H9 (cell line): Measurements from ENCODE around the gene TNRC6C. TPM values are rescaled to one million over a fixed set of nuclear protein-coding genes. Genes with fewer than 3 reads are reported as not detected.
A peak's percentile ranks its signal among the peaks of the same experiment; 100 is the strongest.

ENCODE experiments used
- DNase-seq: peaks from one replicate; pipeline ENCODE4 v3.0.0-alpha.2; 2017
- H2AFZ ChIP-seq: one replicate; pipeline ENCODE4 v1.6.1; 2013; ENCODE audit warnings: mild to moderate bottlenecking, low read length, control low read depth, moderate library complexity
- H2AK5ac ChIP-seq: 2 replicates; pipeline ENCODE4 v1.6.1; 2013; ENCODE audit warnings: low read length, control low read depth, mixed read lengths; ENCODE audit not compliant: insufficient read length
- H2BK120ac ChIP-seq: one replicate; pipeline ENCODE4 v1.6.1; 2013; ENCODE audit warnings: low read depth, mild to moderate bottlenecking, low read length, control low read depth, inconsistent platforms; ENCODE audit not compliant: poor library complexity, severe bottlenecking
- H2BK12ac ChIP-seq: 2 replicates; pipeline ENCODE4 v1.6.1; 2013; ENCODE audit warnings: low read length, control low read depth, mixed read lengths, low read depth; ENCODE audit not compliant: insufficient read length
- H2BK15ac ChIP-seq: 2 replicates; pipeline ENCODE4 v1.6.1; 2013; ENCODE audit warnings: low read depth, low read length, control low read depth
- H2BK20ac ChIP-seq: one replicate; pipeline ENCODE4 v1.6.1; 2013; ENCODE audit warnings: low read depth, mild to moderate bottlenecking, low read length, control low read depth, inconsistent platforms; ENCODE audit not compliant: poor library complexity, severe bottlenecking
- H2BK5ac ChIP-seq: 2 replicates; pipeline ENCODE4 v1.6.1; 2013; ENCODE audit warnings: low read length, control low read depth, mixed read lengths; ENCODE audit not compliant: insufficient read length
- H3K14ac ChIP-seq: 2 replicates; pipeline ENCODE4 v1.6.1; 2013; ENCODE audit warnings: low read length, control low read depth; ENCODE audit not compliant: insufficient read depth
- H3K18ac ChIP-seq: 2 replicates; pipeline ENCODE4 v1.6.1; 2013; ENCODE audit warnings: low read depth, mild to moderate bottlenecking, mixed read lengths, low read length, control low read depth; ENCODE audit not compliant: insufficient read length
- H3K23ac ChIP-seq: 2 replicates; pipeline ENCODE4 v1.6.1; 2013; ENCODE audit warnings: low read length, control low read depth, mixed read lengths, low read depth; ENCODE audit not compliant: insufficient read length
- H3K23me2 ChIP-seq: 2 replicates; pipeline ENCODE4 v1.6.1; 2013; ENCODE audit warnings: low read depth, mild to moderate bottlenecking, mixed read lengths, low read length, control low read depth; ENCODE audit not compliant: insufficient read length, poor library complexity, severe bottlenecking
- H3K27ac ChIP-seq: 2 replicates; pipeline ENCODE4 v1.5.1; 2013; ENCODE audit warnings: low read length, control low read depth, mixed read lengths, low read depth; ENCODE audit not compliant: insufficient read length
- H3K27me3 ChIP-seq: 2 replicates; pipeline ENCODE4 v1.6.1; 2013; ENCODE audit warnings: low read length, control low read depth, inconsistent platforms; ENCODE audit not compliant: insufficient read depth
- H3K4ac ChIP-seq: 2 replicates; pipeline ENCODE4 v1.6.1; 2013; ENCODE audit warnings: low read depth, mild to moderate bottlenecking, control low read depth, inconsistent platforms, low read length, moderate library complexity
- H3K4me1 ChIP-seq: 2 replicates; pipeline ENCODE4 v1.6.1; 2013; ENCODE audit warnings: low read length, control low read depth, inconsistent platforms; ENCODE audit not compliant: insufficient read depth
- H3K4me2 ChIP-seq: 2 replicates; pipeline ENCODE4 v1.6.1; 2013; ENCODE audit warnings: low read length, control low read depth, mixed read lengths; ENCODE audit not compliant: insufficient read length, insufficient read depth
- H3K56ac ChIP-seq: 2 replicates; pipeline ENCODE4 v1.6.1; 2013; ENCODE audit warnings: low read depth, mild to moderate bottlenecking, mixed read lengths, low read length, control low read depth; ENCODE audit not compliant: insufficient read length
- H3K79me1 ChIP-seq: 2 replicates; pipeline ENCODE4 v1.6.1; 2013; ENCODE audit warnings: low read depth, mild to moderate bottlenecking, moderate library complexity, low read length, control low read depth, inconsistent platforms; ENCODE audit not compliant: insufficient read depth, poor library complexity, severe bottlenecking
- H3K79me2 ChIP-seq: 2 replicates; pipeline ENCODE4 v1.6.1; 2013; ENCODE audit warnings: low read length, control low read depth, inconsistent platforms; ENCODE audit not compliant: insufficient read depth
- H3K9ac ChIP-seq: 2 replicates; pipeline ENCODE4 v1.6.1; 2013; ENCODE audit warnings: low read length, control low read depth, mixed read lengths; ENCODE audit not compliant: insufficient read length; ENCODE audit errors: extremely low read depth
- H3K9me3 ChIP-seq: one replicate; pipeline ENCODE4 v1.6.1; 2013; ENCODE audit warnings: low read depth, low read length, inconsistent platforms; ENCODE audit not compliant: control insufficient read depth
- H3T11ph ChIP-seq: one replicate; pipeline ENCODE4 v1.6.1; 2013; ENCODE audit warnings: mild to moderate bottlenecking, low read length, control low read depth, inconsistent platforms
- H4K20me1 ChIP-seq: one replicate; pipeline ENCODE4 v1.6.1; 2013; ENCODE audit not compliant: control insufficient read depth, insufficient read length, insufficient read depth
- H4K5ac ChIP-seq: 2 replicates; pipeline ENCODE4 v1.6.1; 2013; ENCODE audit warnings: low read depth, mild to moderate bottlenecking, mixed read lengths, low read length, control low read depth; ENCODE audit not compliant: insufficient read length
- H4K8ac ChIP-seq: replicated peaks from 2 replicates; pipeline ENCODE4 v1.6.1; 2013; ENCODE audit warnings: low read length, control low read depth, mixed read lengths, low read depth; ENCODE audit not compliant: insufficient read length
- H4K91ac ChIP-seq: 2 replicates; pipeline ENCODE4 v1.6.1; 2013; ENCODE audit warnings: low read depth, mild to moderate bottlenecking, moderate library complexity, mixed read lengths, low read length, control low read depth; ENCODE audit not compliant: insufficient read length
- H3K27ac Mint-ChIP-seq, 3 experiments: 2 replicates in 2 of 3; 3 replicates in 1 of 3; pipeline ENCODE4 v1.8.0; 2020 to 2021; ENCODE audit warnings: mixed read lengths in 3 of 3, mild to moderate bottlenecking in 1 of 3, moderate library complexity in 1 of 3
- H3K27me3 Mint-ChIP-seq: 2 replicates; pipeline ENCODE4 v1.8.0; 2021; ENCODE audit warnings: low read depth, mild to moderate bottlenecking, moderate library complexity, mixed read lengths
- H3K36me3 Mint-ChIP-seq, 3 experiments: 2 replicates in 2 of 3; 3 replicates in 1 of 3; pipeline ENCODE4 v1.8.0; 2020 to 2021; ENCODE audit warnings: low read depth in 3 of 3, mixed read lengths in 3 of 3; ENCODE audit not compliant: insufficient read depth in 1 of 3
- H3K4me1 Mint-ChIP-seq, 2 experiments: 2 replicates each; pipeline ENCODE4 v1.8.0; 2020; ENCODE audit warnings: mixed read lengths in 2 of 2
- H3K4me3 Mint-ChIP-seq, 2 experiments: 2 replicates in 1 of 2; 3 replicates in 1 of 2; pipeline ENCODE4 v1.8.0; 2020 to 2021; ENCODE audit warnings: mild to moderate bottlenecking in 2 of 2, mixed read lengths in 2 of 2, moderate library complexity in 1 of 2
- H3K9me3 Mint-ChIP-seq, 2 experiments: 2 replicates in 1 of 2; 3 replicates in 1 of 2; pipeline ENCODE4 v1.8.0; 2020; ENCODE audit warnings: mild to moderate bottlenecking in 2 of 2, mixed read lengths in 2 of 2, moderate library complexity in 1 of 2
- WGBS: extraction: QIAGEN DNeasy Blood & Tissue Kit; methylation state at CpG from one replicate; pipeline ENCODE4 v1.1.7; 2013; ENCODE audit warnings: missing lambda C conversion rate, low lambda C conversion rate, mixed read lengths; ENCODE audit not compliant: insufficient read length; ENCODE audit errors: extremely low coverage; 5-methylcytosine and 5-hydroxymethylcytosine counted together
- total RNA-seq: library from RNA; stranded (reverse); gene quantifications from 2 replicates; pipeline ENCODE4 v1.2.1, GENCODE V29; 2021
- TF ChIP-seq, protein P1 (sequence below): fragments of 200-600 bp; sonication (generic); conservative IDR thresholded peaks from 3 replicates; pipeline ENCODE4 v1.8.0; 2021; ENCODE audit warnings: antibody characterized with exemption, mild to moderate bottlenecking

The TNRC6C gene
- total RNA-seq, 1 experiment from 2014 or later: 24.7 TPM

DNA sequence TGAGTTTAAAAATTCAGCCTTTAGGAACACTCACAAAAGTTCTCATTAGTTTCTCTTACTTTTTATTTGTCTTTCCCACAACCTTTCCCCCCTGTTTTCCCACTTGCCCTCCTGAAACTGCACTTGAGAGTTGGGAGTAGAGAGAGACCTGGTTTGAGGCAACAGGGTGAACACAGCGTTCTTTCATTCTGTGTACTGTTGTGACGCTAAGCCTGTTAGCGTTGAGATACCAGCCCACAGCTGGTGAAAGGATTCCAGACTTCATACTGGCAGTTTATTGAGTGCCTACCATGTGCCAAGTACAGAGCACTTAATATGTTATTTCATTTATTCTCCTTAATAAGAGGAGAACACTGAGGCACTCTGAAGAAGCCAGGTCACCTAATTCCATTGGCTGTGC lies 10.3 kb downstream of the TNRC6C start:
- H3K14ac ChIP-seq: no peak overlapping the region
- no peak overlapping the region for H2AK5ac ChIP-seq
- H2BK15ac ChIP-seq: no peak overlapping the region
- H3K9me3 ChIP-seq: no peaks in the 10 kb centered on the region
- no peak overlapping the region for H4K5ac ChIP-seq
- no peak overlapping the region for H2AFZ ChIP-seq
- H2BK120ac ChIP-seq: no peak overlapping the region
- no peak overlapping the region for H3K4ac ChIP-seq
- H3K56ac ChIP-seq: no peak overlapping the region
- H4K8ac ChIP-seq: no peak overlapping the region
- H3T11ph ChIP-seq: no peak overlapping the region
- peaks cover 13% of the 10 kb centered on the region for H3K79me1 ChIP-seq
- TF ChIP-seq, protein P1, sequence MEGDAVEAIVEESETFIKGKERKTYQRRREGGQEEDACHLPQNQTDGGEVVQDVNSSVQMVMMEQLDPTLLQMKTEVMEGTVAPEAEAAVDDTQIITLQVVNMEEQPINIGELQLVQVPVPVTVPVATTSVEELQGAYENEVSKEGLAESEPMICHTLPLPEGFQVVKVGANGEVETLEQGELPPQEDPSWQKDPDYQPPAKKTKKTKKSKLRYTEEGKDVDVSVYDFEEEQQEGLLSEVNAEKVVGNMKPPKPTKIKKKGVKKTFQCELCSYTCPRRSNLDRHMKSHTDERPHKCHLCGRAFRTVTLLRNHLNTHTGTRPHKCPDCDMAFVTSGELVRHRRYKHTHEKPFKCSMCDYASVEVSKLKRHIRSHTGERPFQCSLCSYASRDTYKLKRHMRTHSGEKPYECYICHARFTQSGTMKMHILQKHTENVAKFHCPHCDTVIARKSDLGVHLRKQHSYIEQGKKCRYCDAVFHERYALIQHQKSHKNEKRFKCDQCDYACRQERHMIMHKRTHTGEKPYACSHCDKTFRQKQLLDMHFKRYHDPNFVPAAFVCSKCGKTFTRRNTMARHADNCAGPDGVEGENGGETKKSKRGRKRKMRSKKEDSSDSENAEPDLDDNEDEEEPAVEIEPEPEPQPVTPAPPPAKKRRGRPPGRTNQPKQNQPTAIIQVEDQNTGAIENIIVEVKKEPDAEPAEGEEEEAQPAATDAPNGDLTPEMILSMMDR: no peak
- no peak overlapping the region for H3K23ac ChIP-seq
- Mint-ChIP-seq H3K36me3 (no peaks in the 10 kb centered on the region), H3K27ac (peak overlapping the region in 1 of 3 experiments; percentile 86; a peak in 2 of 7 replicates), H3K4me3 (no peak overlapping the region), H3K9me3 (no peaks in the 10 kb centered on the region), H3K4me1 (peaks cover 24 to 26% of the 10 kb centered on the region in 2 experiments), H3K27me3 (no peaks in the 10 kb centered on the region)
- WGBS: no CpG with 5 or more reads among the region's 3 CpGs
- H3K27me3 ChIP-seq: no peaks in the 10 kb centered on the region
- peaks cover 2% of the 10 kb centered on the region; the same call in 1 of the 2 replicates for H3K4me1 ChIP-seq
- no peak overlapping the region for H3K9ac ChIP-seq
- DNase-seq: no peak
- H4K91ac ChIP-seq: no peak overlapping the region
- no peak overlapping the region for H3K4me2 ChIP-seq
- no peak overlapping the region for H2BK20ac ChIP-seq
- H3K79me2 ChIP-seq: peaks cover 23% of the 10 kb centered on the region; the same call in 1 of the 2 replicates
- no peak overlapping the region for H3K27ac ChIP-seq
- no peaks in the 10 kb centered on the region for H4K20me1 ChIP-seq
- H3K23me2 ChIP-seq: no peaks in the 10 kb centered on the region
- H2BK5ac ChIP-seq: no peak overlapping the region
- no peak overlapping the region for H2BK12ac ChIP-seq
- no peak overlapping the region for H3K18ac ChIP-seq
